Measurements from ENCODE around the gene MCF2L.

The MCF2L gene

DNA sequence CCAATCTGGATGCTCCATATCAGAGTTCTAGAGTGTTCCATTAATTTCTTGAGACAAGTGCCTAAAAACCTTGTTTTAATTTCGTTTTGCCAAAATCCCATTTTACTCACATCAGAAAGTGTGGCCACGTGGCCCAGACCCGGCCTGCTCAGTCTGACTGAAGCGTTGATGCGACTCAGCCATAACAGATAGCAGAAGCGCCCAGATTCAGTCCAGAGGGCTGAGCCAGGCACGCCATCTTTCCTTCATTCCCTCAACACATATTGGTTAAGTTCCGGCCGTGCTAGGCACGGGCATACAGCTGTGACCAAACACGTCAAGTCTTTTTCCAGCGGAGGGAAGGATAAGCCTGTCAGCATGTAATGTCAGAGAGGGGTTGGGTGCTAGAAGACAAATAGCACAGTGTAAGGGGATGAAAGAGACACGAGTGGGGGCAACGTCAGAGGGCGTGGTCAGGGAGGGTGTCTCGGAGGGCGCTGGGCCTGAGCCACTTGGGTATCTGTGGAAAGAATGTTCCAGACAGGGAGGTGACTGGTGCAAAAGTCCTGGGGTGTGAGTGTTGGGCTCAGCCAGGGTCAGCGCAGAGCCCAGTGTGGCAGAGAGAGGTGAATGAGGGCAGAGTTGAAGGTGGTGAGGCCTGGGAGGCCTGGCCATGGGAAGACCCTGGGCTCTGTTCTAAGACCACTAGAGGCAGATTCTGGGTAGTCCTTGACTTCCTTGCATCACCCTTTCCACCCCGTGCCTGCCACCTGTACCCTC is 156.7 kb downstream of the MCF2L start:
- no peak for DNase-seq (ENCODE audit: low spot score)

DNA sequence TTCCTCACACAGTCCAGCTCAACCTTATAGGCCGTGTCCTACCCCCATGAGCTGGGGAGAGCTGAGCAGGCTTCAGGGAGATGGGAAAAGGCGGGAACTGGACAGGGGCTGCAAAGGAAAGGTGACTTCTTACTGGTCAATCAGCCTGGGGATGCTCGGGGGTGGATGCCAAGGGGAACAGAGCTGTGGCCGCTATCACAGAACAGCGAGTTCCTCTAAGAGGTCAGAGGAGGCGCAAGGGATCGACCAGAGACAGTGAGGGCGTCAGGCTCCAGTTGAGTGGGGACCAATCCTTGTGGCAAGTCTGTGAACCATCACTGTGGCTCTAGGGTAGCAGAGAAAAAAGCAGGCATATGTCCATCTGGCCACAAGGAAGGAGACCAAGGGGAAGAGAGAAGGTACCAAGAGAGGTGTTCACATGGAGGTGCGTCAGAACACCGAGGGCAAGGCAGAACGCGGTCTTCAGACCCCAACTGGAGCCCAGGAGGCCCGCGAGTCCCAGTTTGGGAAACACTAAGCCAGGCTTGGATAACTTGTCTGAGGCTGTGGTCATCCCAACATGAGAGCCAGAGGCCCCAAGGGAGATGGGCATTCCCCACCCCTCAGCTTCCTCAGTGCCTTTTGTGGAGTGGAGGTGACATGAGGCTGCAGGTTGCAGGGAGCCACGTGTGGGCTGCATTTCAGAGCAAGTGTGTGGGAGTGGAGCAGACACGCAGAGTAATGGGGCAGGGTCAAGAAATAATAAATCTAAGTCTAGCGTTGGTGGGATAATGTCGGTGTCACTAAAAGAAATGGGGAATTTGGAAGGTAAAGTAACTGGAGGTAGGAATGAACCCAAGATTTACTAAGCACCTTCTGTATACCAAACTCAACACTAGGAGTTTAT is 157.5 kb downstream of the MCF2L start:
- no peak for DNase-seq (ENCODE audit: low spot score)

DNA sequence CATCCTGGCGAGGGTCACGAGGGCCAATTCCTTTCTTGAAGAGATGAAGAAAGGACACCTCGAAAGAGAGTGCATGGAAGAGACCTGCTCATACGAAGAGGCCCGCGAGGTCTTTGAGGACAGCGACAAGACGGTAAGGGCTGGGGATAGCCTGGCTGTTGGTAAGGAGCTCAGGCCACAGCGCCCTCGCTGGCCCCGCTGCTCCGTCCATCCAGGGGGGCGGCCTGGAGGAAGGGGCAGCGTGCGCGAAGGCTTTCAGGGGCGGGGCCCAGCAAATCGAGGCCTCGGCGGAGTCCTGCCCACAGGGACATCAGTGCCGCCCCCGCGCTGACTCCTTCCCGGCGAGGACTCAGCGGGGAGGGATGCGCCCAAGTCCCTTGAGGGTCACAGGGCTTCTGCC is 160.5 kb downstream of the MCF2L start:
- DNase-seq (ENCODE audit: low spot score): no peak

DNA sequence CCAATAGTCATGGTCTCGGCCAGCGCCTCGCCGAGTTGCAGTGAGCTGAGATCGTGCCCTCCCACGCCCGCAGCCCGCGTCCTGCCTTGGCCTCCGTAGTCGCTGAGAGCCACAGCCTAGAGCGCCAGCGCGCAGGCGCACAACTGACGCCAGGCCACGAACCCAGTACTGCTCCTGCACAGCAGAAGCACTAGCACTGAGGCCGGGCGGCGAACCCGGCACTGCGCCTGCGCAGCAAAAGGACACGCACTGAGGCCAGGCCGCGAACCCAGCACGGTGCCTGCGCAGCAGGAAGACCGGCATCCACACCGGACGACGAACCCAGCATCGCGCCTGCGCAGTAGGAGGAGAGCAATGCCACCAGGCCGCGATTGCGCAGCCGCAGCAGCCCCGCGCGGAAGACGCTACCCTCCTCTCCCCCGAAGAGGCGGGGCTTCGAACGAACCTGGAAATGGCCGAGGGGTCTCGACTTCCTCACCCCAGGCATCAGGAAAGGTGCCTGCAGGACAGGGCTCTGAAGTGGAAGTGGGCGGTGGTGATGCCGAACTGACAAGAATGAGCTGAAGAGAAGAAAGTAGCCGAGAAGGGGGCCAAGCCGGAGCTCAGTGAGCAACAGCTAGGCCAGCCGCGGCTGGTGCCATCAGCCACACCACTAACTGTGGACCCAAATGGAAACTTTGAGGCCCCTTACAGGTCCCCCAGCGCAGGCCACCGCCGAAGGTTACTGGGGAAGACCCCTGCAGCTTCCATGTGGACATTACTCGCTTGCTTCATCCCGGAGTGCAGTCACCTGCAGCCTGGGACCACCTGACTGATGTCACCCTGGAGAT is 161.1 kb downstream of the MCF2L start:
- peak; percentile 19 for DNase-seq (ENCODE audit: low spot score)

DNA sequence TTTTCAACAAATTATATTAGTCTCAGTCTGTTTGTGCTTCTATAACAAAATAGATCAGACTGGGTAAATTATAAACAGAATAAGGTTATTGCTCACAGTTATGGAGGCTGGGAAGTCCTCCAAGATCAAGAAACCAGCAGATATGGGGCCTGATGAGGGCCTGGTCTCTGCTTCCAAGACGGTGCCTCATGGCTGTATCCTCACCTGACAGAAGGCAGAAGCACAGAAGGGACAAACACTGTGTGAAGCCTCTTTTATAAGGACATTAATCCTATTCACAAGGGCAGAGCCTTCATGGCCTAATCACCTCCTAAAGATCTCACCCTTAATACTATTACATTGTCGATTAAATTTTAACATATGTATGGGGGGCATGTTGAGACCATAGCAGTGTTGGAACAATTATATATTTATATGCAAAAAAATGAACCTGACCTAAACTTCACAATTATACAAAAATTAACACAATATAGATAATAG is 166.3 kb downstream of the MCF2L start:
- no peak for DNase-seq (ENCODE audit: low spot score)

DNA sequence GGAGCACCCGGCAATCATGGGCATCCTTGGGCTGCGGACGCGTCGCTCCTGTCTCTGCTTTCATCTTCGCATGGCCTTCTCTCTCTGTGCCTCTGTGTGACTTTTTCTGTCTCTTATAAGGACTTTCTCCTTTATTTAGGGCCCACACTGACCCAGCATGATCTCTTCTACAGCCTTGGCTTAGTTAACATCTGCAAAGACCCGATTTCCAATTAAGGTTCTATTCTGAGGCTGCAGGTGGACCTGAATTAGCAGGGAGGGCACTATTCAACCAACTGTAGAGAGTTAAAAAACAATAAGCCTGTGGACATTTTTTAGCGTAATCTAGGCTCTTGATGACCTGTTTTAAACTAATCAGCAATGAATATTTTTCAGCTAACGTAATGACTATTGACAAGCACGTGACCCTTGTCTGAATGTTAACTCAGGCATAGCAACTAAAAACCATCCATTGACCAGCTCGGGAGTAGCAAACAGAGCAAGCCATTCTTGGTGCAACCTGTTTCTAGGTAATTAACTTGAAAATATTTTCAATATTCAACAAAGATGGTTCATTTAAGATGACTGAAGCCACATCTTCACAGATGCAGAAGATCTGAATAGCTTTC is 168.8 kb downstream of the MCF2L start:
- no peak for DNase-seq (ENCODE audit: low spot score)

DNA sequence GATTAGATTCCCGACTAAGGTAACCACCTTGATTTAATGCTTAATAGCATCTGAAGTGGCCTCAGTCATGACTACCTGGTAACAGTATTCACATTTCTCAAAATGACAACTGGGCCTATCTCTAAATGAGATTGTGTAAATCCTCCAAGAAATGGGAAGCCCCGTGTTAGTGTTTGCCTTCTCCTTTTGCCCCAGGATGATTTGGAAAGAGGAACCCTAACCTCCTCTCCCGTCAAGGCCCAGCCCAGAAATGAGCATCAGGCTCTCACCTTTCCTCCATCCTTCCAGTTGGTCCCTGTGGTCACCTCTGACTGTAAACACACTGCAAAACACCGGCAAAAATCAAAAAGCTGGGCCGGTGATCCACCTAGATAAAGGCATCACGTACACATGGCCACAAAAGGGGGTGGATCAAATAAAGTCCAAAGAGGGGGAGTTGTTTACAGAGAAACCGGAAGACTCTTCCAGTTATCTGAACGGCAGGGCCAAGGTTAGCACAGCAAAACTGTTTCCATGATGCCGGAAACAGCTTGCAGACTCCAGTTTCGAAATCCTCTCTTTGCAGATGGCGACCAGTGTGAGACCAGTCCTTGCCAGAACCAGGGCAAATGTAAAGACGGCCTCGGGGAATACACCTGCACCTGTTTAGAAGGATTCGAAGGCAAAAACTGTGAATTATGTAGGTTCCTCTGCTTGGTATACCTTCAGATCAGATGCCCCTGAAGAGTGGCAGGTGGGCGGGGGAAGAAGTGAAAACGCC is 170.0 kb downstream of the MCF2L start:
- DNase-seq (ENCODE audit: low spot score): no peak

DNA sequence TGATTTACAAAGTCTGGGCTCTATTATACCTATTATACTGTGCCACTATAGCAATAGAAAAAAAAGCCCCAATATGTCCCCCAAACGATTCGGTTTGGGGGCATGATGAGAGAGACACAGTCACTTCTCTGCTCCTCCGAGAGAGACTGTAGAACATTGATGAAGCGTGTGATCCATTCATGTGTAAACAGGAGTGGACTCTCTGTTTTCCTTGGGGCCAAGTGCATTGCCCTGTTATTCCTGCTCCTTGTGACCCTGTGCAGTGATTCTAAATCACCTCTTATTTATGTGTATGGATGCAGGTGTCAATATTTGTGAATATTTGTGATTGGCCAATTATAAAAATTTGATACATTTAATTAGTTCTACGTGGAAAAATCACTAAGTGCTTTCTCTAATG is 170.6 kb downstream of the MCF2L start:
- DNase-seq (ENCODE audit: low spot score): no peak

DNA sequence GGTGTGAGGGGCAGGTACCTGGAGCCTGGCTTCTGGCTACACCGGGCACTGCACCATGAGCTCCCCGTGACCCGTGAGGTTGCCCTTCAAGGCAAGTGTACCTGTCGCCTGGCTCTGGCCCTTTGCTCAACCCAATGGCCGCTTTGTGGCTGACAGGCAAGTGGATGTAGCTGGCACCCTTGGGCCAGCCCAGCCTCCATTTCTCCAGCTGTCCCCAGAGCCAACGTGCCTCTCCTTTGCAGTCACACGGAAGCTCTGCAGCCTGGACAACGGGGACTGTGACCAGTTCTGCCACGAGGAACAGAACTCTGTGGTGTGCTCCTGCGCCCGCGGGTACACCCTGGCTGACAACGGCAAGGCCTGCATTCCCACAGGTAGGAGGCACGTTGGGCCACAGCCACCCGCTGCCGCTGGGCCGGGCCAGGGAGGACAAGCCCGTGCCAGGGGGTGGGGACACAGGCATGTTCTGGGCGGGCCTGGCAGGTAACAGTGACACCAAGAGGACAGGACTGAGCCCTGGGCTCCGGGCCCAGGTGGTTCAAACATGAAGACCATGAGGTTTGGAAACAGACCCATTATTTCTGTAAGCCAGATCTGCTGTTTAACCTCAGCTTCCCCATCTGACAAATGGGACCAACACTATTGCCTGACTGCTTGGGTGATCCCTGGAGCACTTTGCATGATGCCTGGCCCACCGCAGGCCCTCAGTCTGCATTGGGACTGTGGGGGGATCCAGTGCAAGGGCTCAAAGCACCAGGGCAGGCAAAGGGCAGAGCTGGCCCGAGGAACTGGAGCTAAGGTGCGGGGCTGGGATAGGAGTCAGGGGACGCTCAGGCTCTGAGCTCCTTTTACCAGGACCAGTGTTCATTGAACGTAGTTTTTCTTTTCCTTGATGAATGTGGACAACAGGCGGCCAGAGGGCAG is 171.9 kb downstream of the MCF2L start:
- no peak for DNase-seq (ENCODE audit: low spot score)

DNA sequence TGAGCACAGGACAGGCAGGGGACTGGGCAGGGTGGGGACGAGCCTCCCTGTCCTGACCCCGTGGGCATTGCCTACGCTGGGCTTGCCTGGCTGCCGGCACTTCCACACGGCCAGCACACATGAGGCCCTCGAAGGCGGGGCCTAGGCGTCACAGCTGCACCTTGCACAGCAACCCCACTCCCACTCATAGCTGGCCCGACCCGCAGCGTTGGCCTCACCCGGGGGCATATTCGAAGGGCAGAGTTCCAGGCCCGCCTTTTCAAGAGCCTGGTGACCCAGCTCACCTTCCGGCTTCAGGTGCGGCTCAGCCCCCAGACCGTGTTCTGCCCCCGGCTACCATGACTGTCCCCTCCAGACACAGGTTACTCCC is 172.6 kb downstream of the MCF2L start:
- no peak for DNase-seq (ENCODE audit: low spot score)

DNA sequence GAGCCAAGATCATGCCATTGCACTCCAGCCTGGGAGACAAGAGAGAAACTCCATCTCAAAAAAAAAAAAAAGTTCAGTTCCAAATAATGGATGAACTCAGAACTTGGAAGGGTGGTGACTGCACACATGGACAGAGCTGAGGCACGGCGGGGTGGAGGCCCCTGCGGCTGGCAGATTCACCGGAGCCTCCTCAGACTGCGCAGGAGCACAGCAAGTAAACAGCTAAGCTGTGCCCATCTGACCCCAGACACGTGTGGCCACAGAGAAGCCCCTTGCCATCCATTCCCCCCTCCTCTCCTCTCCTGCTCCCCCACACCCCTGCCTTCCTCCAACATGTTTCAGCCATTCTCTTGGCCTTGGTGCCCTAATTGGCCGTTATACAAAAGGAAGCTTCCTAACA is 173.9 kb downstream of the MCF2L start:
- DNase-seq (ENCODE audit: low spot score): no peak

DNA sequence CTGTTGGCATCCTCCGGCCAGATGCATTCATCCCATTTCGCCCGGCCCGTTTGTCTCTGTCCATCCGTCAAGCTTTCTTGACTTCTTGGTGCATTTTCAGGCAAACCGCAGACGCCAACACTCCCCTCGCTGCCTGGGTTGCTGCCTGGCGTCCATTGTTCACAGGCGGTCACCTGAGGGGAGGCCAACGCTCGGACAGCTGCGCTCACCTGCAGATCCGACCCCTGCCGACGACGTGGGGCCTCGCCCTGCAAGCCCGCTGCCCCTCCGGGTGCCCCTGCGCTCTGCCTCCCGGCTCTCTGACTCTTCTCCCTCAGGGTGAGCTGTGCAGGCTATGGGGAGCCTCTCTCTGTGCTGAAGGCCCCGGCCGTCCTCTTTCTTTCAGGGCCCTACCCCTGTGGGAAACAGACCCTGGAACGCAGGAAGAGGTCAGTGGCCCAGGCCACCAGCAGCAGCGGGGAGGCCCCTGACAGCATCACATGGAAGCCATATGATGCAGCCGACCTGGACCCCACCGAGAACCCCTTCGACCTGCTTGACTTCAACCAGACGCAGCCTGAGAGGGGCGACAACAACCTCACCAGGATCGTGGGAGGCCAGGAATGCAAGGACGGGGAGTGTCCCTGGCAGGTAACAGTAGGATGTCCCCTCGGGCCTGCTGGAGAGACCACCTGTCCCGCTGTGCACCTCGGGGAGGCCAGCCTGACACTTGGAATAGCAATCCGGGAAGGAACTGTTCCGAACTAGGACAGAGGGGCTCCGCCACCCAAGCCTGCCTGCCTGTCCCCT is 174.6 kb downstream of the MCF2L start:
- DNase-seq (ENCODE audit: low spot score): no peak

DNA sequence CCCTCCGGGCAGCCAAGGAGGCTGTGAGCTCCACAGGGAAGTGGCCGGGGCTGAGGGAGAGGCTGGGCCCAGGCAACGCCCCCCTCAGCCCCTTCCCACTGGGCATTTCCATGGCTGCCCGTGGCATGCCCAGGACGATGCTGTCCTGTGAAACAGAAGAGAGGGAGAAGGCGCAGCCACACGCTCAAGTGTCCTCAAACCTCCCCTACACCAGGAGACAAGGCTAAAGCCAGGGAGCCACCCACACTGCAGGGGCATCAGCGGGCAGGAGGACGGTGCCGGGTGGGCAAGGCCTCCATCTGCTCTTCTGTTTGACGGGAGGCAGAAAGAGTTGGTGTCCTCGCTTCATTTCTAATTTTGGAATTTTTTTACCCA is 175.2 kb downstream of the MCF2L start:
- no peak for DNase-seq (ENCODE audit: low spot score)

DNA sequence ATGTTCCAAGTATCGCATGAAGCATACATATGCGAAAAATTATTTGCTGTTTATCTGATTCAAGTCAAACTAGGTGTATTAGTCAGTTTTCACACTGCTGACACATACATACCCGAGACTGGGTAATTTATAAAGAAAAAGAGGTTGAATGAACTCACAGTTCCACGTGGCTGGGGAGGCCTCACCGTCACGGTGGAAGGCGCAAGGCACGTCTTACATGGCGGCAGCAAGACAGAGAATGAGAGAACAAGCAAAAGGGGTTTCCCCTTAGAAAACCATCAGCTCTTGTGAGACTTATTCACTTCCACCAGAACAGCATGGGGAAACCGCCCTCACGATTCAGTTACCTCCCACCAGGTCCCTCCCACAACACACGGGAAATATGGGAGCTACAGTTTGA is 176.5 kb downstream of the MCF2L start:
- DNase-seq (ENCODE audit: low spot score): no peak

DNA sequence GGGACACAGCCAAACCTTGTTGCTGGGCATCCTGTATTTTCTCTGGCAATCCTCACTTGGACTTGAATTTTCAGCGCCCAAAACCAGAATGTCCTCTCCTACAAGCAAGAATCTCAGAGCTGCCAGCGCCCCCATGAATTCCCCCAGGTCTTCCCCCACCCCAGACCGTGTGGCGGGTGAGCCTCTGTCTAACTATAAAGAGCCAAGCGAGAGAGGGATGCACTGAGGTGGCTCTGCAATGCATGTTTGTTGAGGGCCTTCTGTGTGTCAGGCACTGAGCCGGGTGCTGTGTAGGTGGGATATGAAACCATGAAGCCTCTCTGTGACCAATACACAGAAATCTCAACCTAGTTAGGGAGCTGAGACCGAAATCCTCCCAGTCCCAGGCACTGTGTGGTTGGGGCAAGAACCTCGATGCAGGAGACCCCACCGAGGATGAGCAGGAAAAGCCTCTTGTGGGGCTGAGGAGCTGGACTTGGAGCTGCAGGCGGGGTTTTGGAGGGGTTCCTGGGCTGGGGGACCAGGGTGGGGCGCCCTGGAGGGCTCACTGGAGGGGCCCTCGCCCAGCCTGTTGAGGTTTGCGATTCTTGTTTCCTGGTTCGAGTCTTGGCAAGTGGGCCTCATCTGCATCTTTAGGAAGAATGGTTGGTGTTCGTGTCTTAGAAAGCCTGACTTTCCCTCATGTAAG is 177.0 kb downstream of the MCF2L start:
- DNase-seq (ENCODE audit: low spot score): no peak

DNA sequence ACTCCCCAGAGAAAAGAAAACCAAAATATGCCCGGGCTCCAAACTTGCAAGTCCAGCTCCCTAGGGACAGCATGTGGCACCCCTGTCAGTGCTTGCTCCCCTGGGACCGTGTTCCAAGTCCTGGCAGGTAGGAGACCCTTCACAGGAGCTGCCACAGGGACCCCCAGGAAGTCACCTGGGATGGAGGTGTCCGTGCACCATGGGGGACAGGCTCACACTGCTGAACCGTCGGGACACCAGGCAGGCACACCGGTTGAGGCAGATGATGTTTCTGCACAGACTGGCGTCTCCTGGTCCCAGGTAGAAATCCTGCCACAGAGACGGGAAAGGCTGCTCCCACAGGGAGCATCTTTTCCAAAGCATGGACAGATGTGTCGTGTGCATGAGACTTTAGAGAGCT is 177.7 kb downstream of the MCF2L start:
- DNase-seq (ENCODE audit: low spot score): no peak

DNA sequence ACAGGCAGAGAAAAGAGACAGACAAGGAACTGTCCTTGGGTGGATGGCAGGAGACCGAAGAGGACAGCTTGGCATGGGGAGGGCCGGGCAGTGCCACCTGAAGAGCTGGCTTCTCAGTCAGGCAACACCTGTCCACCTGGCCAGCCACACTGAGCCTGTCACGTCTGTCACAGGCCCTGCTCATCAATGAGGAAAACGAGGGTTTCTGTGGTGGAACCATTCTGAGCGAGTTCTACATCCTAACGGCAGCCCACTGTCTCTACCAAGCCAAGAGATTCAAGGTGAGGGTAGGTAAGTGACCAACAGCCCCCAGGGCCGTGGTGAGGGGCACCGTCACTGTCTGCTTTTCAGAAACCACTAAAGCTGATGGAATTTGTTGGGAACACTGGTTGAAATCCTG is 178.2 kb downstream of the MCF2L start:
- no peak for DNase-seq (ENCODE audit: low spot score)

DNA sequence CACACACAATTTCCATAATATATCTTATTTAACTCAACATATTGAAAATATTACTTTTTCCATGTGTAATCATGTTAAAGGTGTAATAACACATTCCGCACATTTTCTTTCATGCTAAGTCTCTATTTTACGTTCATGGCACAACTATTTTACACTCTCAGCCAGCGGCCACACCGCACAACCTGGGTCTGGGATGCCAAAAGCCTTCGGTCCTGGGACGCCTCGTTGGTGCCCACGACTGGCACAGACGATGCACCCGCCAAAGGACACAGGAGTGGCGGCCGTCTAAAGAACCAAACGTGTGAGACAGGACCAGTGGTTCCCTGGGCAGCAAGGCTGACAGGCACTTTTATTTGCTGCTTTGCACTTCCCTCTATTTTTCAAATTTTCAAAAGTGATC is 179.4 kb downstream of the MCF2L start:
- no peak for DNase-seq (ENCODE audit: low spot score)

All from activated CD4-positive, alpha-beta T cell treated with anti-CD3 and anti-CD28 coated beads, Interleukin-2, Interleukin-4, amounts not matched to agents 100 ng/mL and 50 ng/mL, durations not matched to agents 16 hours and 8 hours (primary cell).